ENCODE data around the gene ZNF611. TPM values are rescaled to one million over a fixed set of nuclear protein-coding genes. Genes with fewer than 3 reads are reported as not detected.
"Not testable (repeated sequence)": the region's sequence is repeated elsewhere in the genome, so short reads cannot be mapped to it uniquely, and the experiment has no call there.

Gene ZNF611
- total and polyA plus RNA-seq, 4 donors, result 0.50 to 12.7 (median 2.7) TPM

DNA sequence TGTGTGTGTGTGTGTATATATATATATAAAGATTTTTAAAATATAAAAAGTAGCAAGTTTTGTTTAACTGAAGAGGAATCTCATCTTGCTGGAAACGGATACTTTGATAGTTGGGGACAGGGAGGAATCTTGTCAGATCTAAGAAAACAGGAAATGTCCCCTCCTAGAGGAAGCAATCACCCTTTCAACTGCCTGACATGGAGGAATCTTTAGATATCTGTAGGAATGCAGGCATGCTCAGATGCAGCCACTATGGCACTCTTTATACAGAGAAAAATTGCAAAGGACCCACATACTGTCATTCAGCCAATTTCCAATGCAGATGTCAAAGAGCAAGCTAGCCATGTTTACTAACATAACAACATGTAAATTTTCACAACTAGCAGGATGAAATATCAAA is 38.8 kb downstream of the ZNF611 start (continued):
- TF ChIP-seq TAF1 (conservative IDR thresholded peaks at IDR 0.05), result no peak
- TF ChIP-seq SP1 (IDR thresholded peaks at IDR 0.05), result no peak

DNA sequence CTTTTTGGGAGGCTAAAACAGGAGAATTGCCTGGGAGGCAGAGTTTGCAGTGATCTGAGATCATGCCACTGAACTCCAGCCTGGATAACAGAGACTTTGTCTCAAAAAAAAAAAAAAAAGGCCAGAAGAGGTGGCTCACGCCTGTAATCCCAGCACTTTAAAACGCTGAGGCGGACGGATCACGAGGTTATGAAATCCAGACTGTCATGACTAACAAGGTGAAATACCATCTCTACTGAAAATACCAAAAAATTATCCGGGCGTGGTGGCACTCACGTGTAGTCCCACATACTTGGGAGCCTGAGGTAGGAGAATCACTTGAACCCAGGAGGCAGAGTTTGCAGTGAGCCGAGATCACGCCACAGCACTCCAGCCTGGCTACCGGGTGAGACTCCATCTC is 39.9 kb downstream of the ZNF611 start:
- Histone ChIP-seq H3K36me3 (ENCODE audit: control insufficient read depth in 4 of 4, insufficient read depth in 3 of 4, low read depth in 1 of 4, low read length in 3 of 4) (no peaks in the 10 kb centered on the region), H3K27ac (ENCODE audit: low read depth in 1 of 2, low read length in 2 of 2) (no peak overlapping the region), H3K9ac (ENCODE audit: low read depth in 1 of 2, low read length in 2 of 2) (no peak overlapping the region), H3K4me3 (ENCODE audit: low read depth in 1 of 3, low read length in 3 of 3) (no peak overlapping the region), H3K27me3 (ENCODE audit: control insufficient read depth in 4 of 4, insufficient read depth in 4 of 4, low read length in 3 of 4) (peaks cover 0 to 3% (median 0%) of the 10 kb centered on the region in 4 donors), H3K4me1 (ENCODE audit: control insufficient read depth in 4 of 4, insufficient read depth in 4 of 4, low read length in 3 of 4) (peaks cover 0 to 3% (median 0%) of the 10 kb centered on the region in 4 donors), H3K9me3 (ENCODE audit: control insufficient read depth in 4 of 4, low read length in 3 of 4) (peaks cover 2 to 13% (median 8%) of the 10 kb centered on the region in 4 donors)
- TF ChIP-seq, protein P1, sequence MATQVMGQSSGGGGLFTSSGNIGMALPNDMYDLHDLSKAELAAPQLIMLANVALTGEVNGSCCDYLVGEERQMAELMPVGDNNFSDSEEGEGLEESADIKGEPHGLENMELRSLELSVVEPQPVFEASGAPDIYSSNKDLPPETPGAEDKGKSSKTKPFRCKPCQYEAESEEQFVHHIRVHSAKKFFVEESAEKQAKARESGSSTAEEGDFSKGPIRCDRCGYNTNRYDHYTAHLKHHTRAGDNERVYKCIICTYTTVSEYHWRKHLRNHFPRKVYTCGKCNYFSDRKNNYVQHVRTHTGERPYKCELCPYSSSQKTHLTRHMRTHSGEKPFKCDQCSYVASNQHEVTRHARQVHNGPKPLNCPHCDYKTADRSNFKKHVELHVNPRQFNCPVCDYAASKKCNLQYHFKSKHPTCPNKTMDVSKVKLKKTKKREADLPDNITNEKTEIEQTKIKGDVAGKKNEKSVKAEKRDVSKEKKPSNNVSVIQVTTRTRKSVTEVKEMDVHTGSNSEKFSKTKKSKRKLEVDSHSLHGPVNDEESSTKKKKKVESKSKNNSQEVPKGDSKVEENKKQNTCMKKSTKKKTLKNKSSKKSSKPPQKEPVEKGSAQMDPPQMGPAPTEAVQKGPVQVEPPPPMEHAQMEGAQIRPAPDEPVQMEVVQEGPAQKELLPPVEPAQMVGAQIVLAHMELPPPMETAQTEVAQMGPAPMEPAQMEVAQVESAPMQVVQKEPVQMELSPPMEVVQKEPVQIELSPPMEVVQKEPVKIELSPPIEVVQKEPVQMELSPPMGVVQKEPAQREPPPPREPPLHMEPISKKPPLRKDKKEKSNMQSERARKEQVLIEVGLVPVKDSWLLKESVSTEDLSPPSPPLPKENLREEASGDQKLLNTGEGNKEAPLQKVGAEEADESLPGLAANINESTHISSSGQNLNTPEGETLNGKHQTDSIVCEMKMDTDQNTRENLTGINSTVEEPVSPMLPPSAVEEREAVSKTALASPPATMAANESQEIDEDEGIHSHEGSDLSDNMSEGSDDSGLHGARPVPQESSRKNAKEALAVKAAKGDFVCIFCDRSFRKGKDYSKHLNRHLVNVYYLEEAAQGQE (IDR thresholded peaks at IDR 0.05), result no peak
- TF ChIP-seq, protein P2, sequence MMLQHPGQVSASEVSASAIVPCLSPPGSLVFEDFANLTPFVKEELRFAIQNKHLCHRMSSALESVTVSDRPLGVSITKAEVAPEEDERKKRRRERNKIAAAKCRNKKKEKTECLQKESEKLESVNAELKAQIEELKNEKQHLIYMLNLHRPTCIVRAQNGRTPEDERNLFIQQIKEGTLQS (IDR thresholded peaks at IDR 0.05), result no peak
- TF ChIP-seq RAD21 (IDR thresholded peaks at IDR 0.05) (no peak), TAF1 (conservative IDR thresholded peaks at IDR 0.05) (no peak)
- no peak for DNase-seq (ENCODE audit: low spot score)
- 94% methylated on average over 11 of the region's 11 CpGs for WGBS

DNA sequence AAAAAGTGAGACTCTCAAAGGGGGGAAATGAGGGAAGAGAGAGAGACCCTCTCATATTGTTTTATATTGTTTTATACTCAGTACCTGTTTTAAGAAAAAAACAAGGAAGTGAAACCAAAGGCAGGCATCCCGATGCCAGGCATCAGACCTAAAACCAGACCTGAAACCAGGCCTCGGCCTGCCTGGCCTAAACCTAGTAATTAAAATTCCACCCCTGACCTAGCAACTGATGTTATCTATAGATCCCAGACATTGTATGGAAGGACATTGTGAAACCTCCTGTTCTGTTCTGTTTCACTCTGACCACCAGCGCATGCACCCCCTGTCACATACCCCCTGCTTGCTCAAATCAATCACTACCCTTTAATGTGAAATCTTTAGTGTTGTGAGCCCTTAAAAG is 40.6 kb downstream of the ZNF611 start:
- WGBS, result 87% methylated on average over 3 of the region's 3 CpGs
- not testable (repeated sequence) for H3K9ac ChIP-seq (ENCODE audit: low read depth in 1 of 2, low read length in 2 of 2); H3K36me3 ChIP-seq (ENCODE audit: control insufficient read depth in 4 of 4, insufficient read depth in 3 of 4, low read depth in 1 of 4, low read length in 3 of 4); H3K27me3 ChIP-seq (ENCODE audit: control insufficient read depth in 4 of 4, insufficient read depth in 4 of 4, low read length in 3 of 4); H3K4me3 ChIP-seq (ENCODE audit: low read depth in 1 of 3, low read length in 3 of 3); H3K27ac ChIP-seq (ENCODE audit: low read depth in 1 of 2, low read length in 2 of 2); H3K4me1 ChIP-seq (ENCODE audit: control insufficient read depth in 4 of 4, insufficient read depth in 4 of 4, low read length in 3 of 4); DNase-seq (ENCODE audit: low spot score)
- H3K9me3 ChIP-seq (ENCODE audit: control insufficient read depth in 4 of 4, low read length in 3 of 4), result peaks cover 2 to 12% (median 8%) of the 10 kb centered on the region in 4 donors

DNA sequence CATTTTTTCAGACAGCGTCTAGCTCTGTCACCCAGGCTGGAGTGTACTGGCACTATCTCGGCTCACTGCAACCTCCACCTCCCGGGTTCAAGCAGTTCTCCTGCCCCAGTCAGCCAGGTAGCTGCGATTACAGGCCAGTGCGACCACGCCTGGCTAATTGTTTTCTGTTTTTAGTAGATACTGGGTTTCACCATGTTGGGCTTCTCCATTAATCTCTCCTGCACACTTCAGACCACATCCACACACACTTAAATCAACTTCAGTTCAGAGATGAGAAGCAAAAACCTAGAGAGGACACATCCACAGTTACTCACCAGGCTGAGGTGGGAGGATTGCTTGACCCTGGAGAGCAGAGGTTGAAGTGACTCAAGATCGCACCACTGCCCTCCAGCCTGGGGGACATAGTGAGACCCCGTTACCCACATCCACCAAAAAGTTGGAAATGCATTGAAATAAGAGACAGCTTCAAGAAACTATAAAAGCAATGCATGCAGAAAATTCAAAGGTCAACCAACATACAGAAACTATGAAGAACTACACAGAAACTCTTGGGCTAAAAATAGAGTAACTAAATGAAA is 42.3 kb downstream of the ZNF611 start:
- no peak for TF ChIP-seq TAF1 (conservative IDR thresholded peaks at IDR 0.05)
- TF ChIP-seq NR2F2 (IDR thresholded peaks at IDR 0.05), result no peak
- H3K27ac ChIP-seq (ENCODE audit: low read depth in 1 of 2, low read length in 2 of 2), result no peak overlapping the region
- peaks cover 2 to 14% (median 5%) of the 10 kb centered on the region in 4 donors for H3K9me3 ChIP-seq (ENCODE audit: control insufficient read depth in 4 of 4, low read length in 3 of 4)
- H3K4me3 ChIP-seq (ENCODE audit: low read depth in 1 of 3, low read length in 3 of 3), result no peak overlapping the region
- peaks cover 0 to 5% (median 0%) of the 10 kb centered on the region in 4 donors for H3K4me1 ChIP-seq (ENCODE audit: control insufficient read depth in 4 of 4, insufficient read depth in 4 of 4, low read length in 3 of 4)
- no peaks in the 10 kb centered on the region for H3K36me3 ChIP-seq (ENCODE audit: control insufficient read depth in 4 of 4, insufficient read depth in 3 of 4, low read depth in 1 of 4, low read length in 3 of 4)
- H3K27me3 ChIP-seq (ENCODE audit: control insufficient read depth in 4 of 4, insufficient read depth in 4 of 4, low read length in 3 of 4), result peaks cover 0 to 3% (median 0%) of the 10 kb centered on the region in 4 donors
- no peak overlapping the region for H3K9ac ChIP-seq (ENCODE audit: low read depth in 1 of 2, low read length in 2 of 2)
- DNase-seq (ENCODE audit: low spot score), result no peak
- WGBS, result 92% methylated on average over 8 of the region's 8 CpGs

DNA sequence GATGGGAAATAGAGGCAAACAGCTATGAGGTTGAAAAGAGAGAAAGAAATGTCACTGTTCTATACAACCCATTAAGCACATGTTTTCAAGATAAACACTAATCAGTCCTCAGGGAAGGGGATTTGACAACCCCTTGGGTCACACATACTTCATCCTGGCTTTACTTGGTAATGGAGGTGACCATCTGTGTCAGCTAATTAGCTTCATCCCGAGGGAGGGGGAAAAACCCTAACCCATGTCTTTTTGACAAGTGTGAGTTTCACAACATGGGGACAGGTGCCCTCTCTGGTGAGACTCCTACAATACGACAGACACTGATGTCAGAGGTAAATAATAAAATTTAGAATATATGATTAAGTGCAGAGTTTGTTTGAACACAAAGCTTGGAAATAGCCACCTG is 43.1 kb downstream of the ZNF611 start:
- no peak for DNase-seq (ENCODE audit: low spot score)
- TF ChIP-seq, protein P3, sequence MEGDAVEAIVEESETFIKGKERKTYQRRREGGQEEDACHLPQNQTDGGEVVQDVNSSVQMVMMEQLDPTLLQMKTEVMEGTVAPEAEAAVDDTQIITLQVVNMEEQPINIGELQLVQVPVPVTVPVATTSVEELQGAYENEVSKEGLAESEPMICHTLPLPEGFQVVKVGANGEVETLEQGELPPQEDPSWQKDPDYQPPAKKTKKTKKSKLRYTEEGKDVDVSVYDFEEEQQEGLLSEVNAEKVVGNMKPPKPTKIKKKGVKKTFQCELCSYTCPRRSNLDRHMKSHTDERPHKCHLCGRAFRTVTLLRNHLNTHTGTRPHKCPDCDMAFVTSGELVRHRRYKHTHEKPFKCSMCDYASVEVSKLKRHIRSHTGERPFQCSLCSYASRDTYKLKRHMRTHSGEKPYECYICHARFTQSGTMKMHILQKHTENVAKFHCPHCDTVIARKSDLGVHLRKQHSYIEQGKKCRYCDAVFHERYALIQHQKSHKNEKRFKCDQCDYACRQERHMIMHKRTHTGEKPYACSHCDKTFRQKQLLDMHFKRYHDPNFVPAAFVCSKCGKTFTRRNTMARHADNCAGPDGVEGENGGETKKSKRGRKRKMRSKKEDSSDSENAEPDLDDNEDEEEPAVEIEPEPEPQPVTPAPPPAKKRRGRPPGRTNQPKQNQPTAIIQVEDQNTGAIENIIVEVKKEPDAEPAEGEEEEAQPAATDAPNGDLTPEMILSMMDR (IDR thresholded peaks at IDR 0.05; ENCODE audit: low read depth, low read length, missing input control), result no peak
- TF ChIP-seq, protein P4, sequence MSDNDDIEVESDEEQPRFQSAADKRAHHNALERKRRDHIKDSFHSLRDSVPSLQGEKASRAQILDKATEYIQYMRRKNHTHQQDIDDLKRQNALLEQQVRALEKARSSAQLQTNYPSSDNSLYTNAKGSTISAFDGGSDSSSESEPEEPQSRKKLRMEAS (IDR thresholded peaks at IDR 0.05), result no peak
- Histone ChIP-seq H3K9ac (ENCODE audit: low read depth in 1 of 2, low read length in 2 of 2) (no peak overlapping the region), H3K9me3 (ENCODE audit: control insufficient read depth in 4 of 4, low read length in 3 of 4) (peaks cover 2 to 14% (median 5%) of the 10 kb centered on the region in 4 donors), H3K27me3 (ENCODE audit: control insufficient read depth in 4 of 4, insufficient read depth in 4 of 4, low read length in 3 of 4) (peaks cover 0 to 3% (median 0%) of the 10 kb centered on the region in 4 donors), H3K4me3 (ENCODE audit: low read depth in 1 of 3, low read length in 3 of 3) (no peak overlapping the region), H3K27ac (ENCODE audit: low read depth in 1 of 2, low read length in 2 of 2) (no peak overlapping the region), H3K4me1 (ENCODE audit: control insufficient read depth in 4 of 4, insufficient read depth in 4 of 4, low read length in 3 of 4) (peaks cover 0 to 5% (median 0%) of the 10 kb centered on the region in 4 donors), H3K36me3 (ENCODE audit: control insufficient read depth in 4 of 4, insufficient read depth in 3 of 4, low read depth in 1 of 4, low read length in 3 of 4) (no peaks in the 10 kb centered on the region)
- WGBS, result 61% methylated on average over 2 of the region's 2 CpGs
